Neural cell (in vitro differentiated cells): ENCODE data around the gene IGFL1. TPM values are rescaled to one million over a fixed set of nuclear protein-coding genes. Genes with fewer than 3 reads are reported as not detected.
"Not testable (repeated sequence)": the region's sequence is repeated elsewhere in the genome, so short reads cannot be mapped to it uniquely, and the experiment has no call there.

Source experiments
- H2AFZ ChIP-seq: fragments of 200-600, 300-800 bp; sonication (generic), shearing (Covaris generic); 2 replicates; pipeline ENCODE4 v1.6.0; 2014; ENCODE audit warnings: low read depth, mild to moderate bottlenecking, antibody characterized with exemption, low read length, moderate library complexity
- H3F3A ChIP-seq: fragments of 200-600 bp; shearing (Covaris generic); 2 replicates; pipeline ENCODE4 v1.6.1; 2016; ENCODE audit warnings: mild to moderate bottlenecking, moderate library complexity, mixed read lengths, antibody characterized with exemption, low read length; ENCODE audit not compliant: insufficient read depth, poor library complexity, severe bottlenecking
- H3K27ac ChIP-seq: fragments of 200-600, 300-800 bp; sonication (generic), shearing (Covaris generic); 2 replicates; pipeline ENCODE4 v1.5.1; 2014; ENCODE audit warnings: mild to moderate bottlenecking, low read length, moderate library complexity
- H3K27me3 ChIP-seq: fragments of 300-800, 200-600 bp; sonication (generic), shearing (Covaris generic); 2 replicates; pipeline ENCODE4 v1.6.0; 2014; ENCODE audit warnings: mild to moderate bottlenecking, low read depth, low read length, moderate library complexity; ENCODE audit not compliant: insufficient read depth
- H3K36me3 ChIP-seq: fragments of 300-800, 200-600 bp; sonication (generic), shearing (Covaris generic); 2 replicates; pipeline ENCODE4 v1.5.1; 2014; ENCODE audit warnings: mild to moderate bottlenecking, antibody characterized with exemption, low read length, moderate library complexity; ENCODE audit not compliant: insufficient read depth
- H3K4me2 ChIP-seq: fragments of 300-800, 200-600 bp; sonication (generic), shearing (Covaris generic); 2 replicates; pipeline ENCODE4 v1.6.0; 2014; ENCODE audit warnings: mild to moderate bottlenecking, low read length
- H3K4me3 ChIP-seq: fragments of 300-800, 200-600 bp; sonication (generic), shearing (Covaris generic); 2 replicates; pipeline ENCODE4 v1.5.1; 2014; ENCODE audit warnings: mild to moderate bottlenecking, low read length, moderate library complexity
- H3K79me2 ChIP-seq: fragments of 200-600 bp; shearing (Covaris generic); replicated peaks from 2 replicates; pipeline ENCODE4 v1.6.0; 2014; ENCODE audit warnings: mild to moderate bottlenecking, low read length, moderate library complexity; ENCODE audit not compliant: insufficient read depth
- H3K9ac ChIP-seq: fragments of 300-800, 200-600 bp; sonication (generic), shearing (Covaris generic); 2 replicates; pipeline ENCODE4 v1.6.1; 2016; ENCODE audit warnings: mild to moderate bottlenecking, low read length, mixed read lengths
- H3K9me2 ChIP-seq: fragments of 200-600 bp; shearing (Covaris generic); 2 replicates; pipeline ENCODE4 v1.6.1; 2016; ENCODE audit warnings: mild to moderate bottlenecking, low read length, mixed read lengths; ENCODE audit not compliant: insufficient read depth
- H3K9me3 ChIP-seq: fragments of 200-600, 300-800 bp; sonication (generic), shearing (Covaris generic); 2 replicates; pipeline ENCODE4 v1.6.1; 2016; ENCODE audit warnings: mild to moderate bottlenecking, mixed run types, low read length, moderate library complexity, mixed read lengths
- H4K20me1 ChIP-seq: fragments of 200-600 bp; shearing (Covaris generic); 2 replicates; pipeline ENCODE4 v1.6.1; 2016; ENCODE audit warnings: mild to moderate bottlenecking, mixed run types; ENCODE audit not compliant: insufficient read depth
- EP300 ChIP-seq: fragments of 450-650 bp; conservative IDR thresholded peaks from 2 replicates; pipeline ENCODE4 v1.6.1; 2014; ENCODE audit warnings: antibody characterized with exemption, mild to moderate bottlenecking, moderate library complexity; ENCODE audit not compliant: poor library complexity, severe bottlenecking
- EZH2 ChIP-seq: fragments of 200-600, 300-800 bp; shearing (Covaris generic), sonication (generic); IDR thresholded peaks from 2 replicates; pipeline ENCODE4 v1.6.1; 2014; ENCODE audit warnings: antibody characterized with exemption, low read length, borderline replicate concordance, mild to moderate bottlenecking; ENCODE audit not compliant: insufficient read depth, poor library complexity, severe bottlenecking
- MXI1 ChIP-seq: fragments of 450-650 bp; conservative IDR thresholded peaks from 2 replicates; pipeline ENCODE4 v1.6.1; 2014; ENCODE audit warnings: antibody characterized with exemption, mild to moderate bottlenecking; ENCODE audit not compliant: poor library complexity, severe bottlenecking
- POLR2AphosphoS5 ChIP-seq: IDR thresholded peaks from 2 replicates; pipeline ENCODE4 v1.6.1; 2012
- RAD21 ChIP-seq: fragments of 450-650 bp; conservative IDR thresholded peaks from 2 replicates; pipeline ENCODE4 v1.6.1; 2014; ENCODE audit warnings: antibody characterized with exemption, mild to moderate bottlenecking, moderate library complexity
- SMC3 ChIP-seq: fragments of 450-650 bp; conservative IDR thresholded peaks from 2 replicates; pipeline ENCODE4 v1.6.1; 2014; ENCODE audit warnings: antibody characterized with exemption, mild to moderate bottlenecking, moderate library complexity; ENCODE audit not compliant: poor library complexity
- TAF1 ChIP-seq: IDR thresholded peaks from 2 replicates; pipeline ENCODE4 v1.6.1; 2012; ENCODE audit warnings: low read depth
- polyA plus RNA-seq: library from polyadenylated mRNA; depleted of rRNA; stranded (reverse); fragments of >200 nt; gene quantifications from 2 replicates; pipeline ENCODE4 v1.2.3, GENCODE V29; 2014
- TF ChIP-seq, protein P1 (sequence below): fragments of 450-650 bp; IDR thresholded peaks from 2 replicates; pipeline ENCODE4 v1.5.1; 2014; ENCODE audit warnings: antibody characterized with exemption, mild to moderate bottlenecking, moderate library complexity; ENCODE audit not compliant: poor library complexity, severe bottlenecking
- TF ChIP-seq, protein P2 (sequence below): IDR thresholded peaks from 2 replicates; pipeline ENCODE4 v1.6.1; 2012; ENCODE audit warnings: borderline replicate concordance

Gene IGFL1
- polyA plus RNA-seq, 1 donor from 2014 or later = not detected

DNA sequence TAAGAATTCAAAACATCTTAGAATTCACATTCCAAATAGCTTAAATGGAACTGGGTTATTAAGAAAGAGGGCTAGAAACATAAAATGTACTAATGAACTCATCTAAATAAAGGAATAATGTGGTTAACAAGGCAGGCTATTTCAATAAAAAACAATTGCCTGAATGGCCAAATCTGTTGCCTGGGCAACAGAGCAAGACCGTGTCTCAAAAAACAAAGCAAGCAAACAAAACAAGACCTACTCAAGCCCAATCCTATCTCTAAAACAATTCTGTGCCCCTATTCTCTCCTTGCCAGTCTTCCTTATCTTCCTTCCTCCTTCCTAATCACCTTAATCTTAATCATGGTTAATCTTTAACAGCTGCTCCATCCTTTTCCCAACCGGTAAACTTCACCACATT lies 12.1 kb downstream of the IGFL1 start:
- no peaks in the 10 kb centered on the region for H3K79me2 ChIP-seq
- H3K4me2 ChIP-seq = no peak overlapping the region
- H4K20me1 ChIP-seq = no peaks in the 10 kb centered on the region
- no peak overlapping the region for H3K9ac ChIP-seq
- H3K4me3 ChIP-seq = no peak overlapping the region
- H3K27ac ChIP-seq = no peak overlapping the region
- no peaks in the 10 kb centered on the region for H3K27me3 ChIP-seq
- no peaks in the 10 kb centered on the region for H3K9me3 ChIP-seq
- no peaks in the 10 kb centered on the region for H3K9me2 ChIP-seq
- TF ChIP-seq EP300 = no peak
- TF ChIP-seq, protein P1, sequence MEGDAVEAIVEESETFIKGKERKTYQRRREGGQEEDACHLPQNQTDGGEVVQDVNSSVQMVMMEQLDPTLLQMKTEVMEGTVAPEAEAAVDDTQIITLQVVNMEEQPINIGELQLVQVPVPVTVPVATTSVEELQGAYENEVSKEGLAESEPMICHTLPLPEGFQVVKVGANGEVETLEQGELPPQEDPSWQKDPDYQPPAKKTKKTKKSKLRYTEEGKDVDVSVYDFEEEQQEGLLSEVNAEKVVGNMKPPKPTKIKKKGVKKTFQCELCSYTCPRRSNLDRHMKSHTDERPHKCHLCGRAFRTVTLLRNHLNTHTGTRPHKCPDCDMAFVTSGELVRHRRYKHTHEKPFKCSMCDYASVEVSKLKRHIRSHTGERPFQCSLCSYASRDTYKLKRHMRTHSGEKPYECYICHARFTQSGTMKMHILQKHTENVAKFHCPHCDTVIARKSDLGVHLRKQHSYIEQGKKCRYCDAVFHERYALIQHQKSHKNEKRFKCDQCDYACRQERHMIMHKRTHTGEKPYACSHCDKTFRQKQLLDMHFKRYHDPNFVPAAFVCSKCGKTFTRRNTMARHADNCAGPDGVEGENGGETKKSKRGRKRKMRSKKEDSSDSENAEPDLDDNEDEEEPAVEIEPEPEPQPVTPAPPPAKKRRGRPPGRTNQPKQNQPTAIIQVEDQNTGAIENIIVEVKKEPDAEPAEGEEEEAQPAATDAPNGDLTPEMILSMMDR = no peak
- no peaks in the 10 kb centered on the region for H3F3A ChIP-seq
- H3K36me3 ChIP-seq = no peaks in the 10 kb centered on the region
- no peak overlapping the region for H2AFZ ChIP-seq

DNA sequence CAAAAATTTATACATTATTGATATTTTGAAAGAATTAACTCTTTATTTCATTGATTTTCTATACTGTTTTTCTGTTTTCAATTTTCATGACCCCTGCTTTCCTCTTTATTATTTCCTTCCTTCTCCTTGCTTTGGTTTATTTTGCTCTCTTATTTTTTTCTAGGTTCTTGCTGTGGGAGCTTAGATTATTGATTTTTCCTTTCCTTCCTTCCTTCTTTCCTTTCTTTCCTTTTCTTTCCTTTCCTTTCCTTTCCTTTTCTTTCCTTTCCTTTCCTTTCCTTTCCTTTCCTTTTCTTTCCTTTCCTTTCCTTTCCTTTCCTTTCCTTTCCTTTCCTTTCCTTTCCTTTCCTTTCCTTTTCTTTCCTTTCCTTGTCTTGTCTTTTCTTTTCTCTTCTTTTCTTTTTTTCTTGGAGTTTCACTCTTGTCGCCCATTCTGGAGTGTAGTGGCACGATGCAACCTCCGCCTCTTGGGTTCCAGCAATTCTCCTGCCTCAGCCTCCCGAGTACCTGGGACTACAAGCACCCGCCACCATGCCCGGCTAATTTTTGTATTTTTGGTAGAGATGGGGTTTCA lies 13.6 kb downstream of the IGFL1 start:
- not testable (repeated sequence) for H3K36me3 ChIP-seq, H4K20me1 ChIP-seq, H3K27me3 ChIP-seq, H3K79me2 ChIP-seq, H3K4me2 ChIP-seq, H3K9me3 ChIP-seq, H3K9ac ChIP-seq, H3K4me3 ChIP-seq, H3K9me2 ChIP-seq, H2AFZ ChIP-seq, H3F3A ChIP-seq, H3K27ac ChIP-seq

DNA sequence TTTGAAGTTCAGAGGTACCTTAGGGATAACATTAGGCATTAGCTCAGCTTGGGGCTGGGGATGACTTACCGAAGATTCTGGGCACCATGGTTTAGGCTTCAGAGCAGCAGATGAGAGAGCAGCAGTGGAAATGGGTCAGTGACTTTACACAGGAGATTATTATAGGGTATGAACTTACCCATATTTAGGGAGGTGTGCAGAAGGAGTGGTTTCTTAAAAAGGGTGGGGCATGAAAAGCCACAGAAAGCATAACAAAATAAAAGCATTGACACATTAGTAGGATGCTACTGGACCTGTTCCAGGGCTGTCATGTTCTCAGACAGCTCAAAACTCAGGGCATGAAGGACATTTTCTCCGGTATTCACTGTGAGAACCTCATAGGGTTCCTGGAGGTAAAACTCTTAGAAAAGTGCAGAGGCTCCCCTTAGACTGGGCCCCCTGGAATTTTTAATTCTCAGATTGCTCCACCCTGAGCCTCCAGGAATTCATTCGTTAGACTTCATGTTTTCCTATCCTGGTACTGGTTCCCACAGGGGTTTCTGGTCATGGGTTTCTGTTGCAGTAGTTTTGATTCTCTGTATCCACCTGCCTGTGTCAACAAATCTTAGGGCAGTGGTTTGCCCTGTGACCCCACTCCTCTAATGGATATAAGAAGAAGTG lies 20.7 kb downstream of the IGFL1 start:
- TF ChIP-seq TAF1 (no peak), MXI1 (no peak), SMC3 (no peak), EZH2 (no peak), POLR2AphosphoS5 (no peak), EP300 (no peak), RAD21 (no peak)
- TF ChIP-seq, protein P1 = no peak
- TF ChIP-seq, protein P2, sequence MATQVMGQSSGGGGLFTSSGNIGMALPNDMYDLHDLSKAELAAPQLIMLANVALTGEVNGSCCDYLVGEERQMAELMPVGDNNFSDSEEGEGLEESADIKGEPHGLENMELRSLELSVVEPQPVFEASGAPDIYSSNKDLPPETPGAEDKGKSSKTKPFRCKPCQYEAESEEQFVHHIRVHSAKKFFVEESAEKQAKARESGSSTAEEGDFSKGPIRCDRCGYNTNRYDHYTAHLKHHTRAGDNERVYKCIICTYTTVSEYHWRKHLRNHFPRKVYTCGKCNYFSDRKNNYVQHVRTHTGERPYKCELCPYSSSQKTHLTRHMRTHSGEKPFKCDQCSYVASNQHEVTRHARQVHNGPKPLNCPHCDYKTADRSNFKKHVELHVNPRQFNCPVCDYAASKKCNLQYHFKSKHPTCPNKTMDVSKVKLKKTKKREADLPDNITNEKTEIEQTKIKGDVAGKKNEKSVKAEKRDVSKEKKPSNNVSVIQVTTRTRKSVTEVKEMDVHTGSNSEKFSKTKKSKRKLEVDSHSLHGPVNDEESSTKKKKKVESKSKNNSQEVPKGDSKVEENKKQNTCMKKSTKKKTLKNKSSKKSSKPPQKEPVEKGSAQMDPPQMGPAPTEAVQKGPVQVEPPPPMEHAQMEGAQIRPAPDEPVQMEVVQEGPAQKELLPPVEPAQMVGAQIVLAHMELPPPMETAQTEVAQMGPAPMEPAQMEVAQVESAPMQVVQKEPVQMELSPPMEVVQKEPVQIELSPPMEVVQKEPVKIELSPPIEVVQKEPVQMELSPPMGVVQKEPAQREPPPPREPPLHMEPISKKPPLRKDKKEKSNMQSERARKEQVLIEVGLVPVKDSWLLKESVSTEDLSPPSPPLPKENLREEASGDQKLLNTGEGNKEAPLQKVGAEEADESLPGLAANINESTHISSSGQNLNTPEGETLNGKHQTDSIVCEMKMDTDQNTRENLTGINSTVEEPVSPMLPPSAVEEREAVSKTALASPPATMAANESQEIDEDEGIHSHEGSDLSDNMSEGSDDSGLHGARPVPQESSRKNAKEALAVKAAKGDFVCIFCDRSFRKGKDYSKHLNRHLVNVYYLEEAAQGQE = no peak
- no peaks in the 10 kb centered on the region for H3K79me2 ChIP-seq
- no peaks in the 10 kb centered on the region for H3K27me3 ChIP-seq

More for the DNA sequence above, 20.7 kb downstream of the IGFL1 start:
- Histone ChIP-seq H3K4me2 (no peak overlapping the region), H4K20me1 (no peaks in the 10 kb centered on the region), H2AFZ (no peak overlapping the region), H3K36me3 (no peaks in the 10 kb centered on the region), H3K9me3 (no peaks in the 10 kb centered on the region), H3F3A (no peaks in the 10 kb centered on the region), H3K9me2 (no peaks in the 10 kb centered on the region), H3K9ac (no peak overlapping the region), H3K4me3 (no peak overlapping the region), H3K27ac (no peak overlapping the region)
